Nephron progenitor cell (in vitro differentiated cells): ENCODE measurements around the gene ERC1.

Source experiments
- DNase-seq: peaks from one replicate; pipeline ENCODE4 v3.0.0; 2021
- H3K27ac Mint-ChIP-seq: 2 replicates; pipeline ENCODE4 v1.8.0; 2021; ENCODE audit warnings: mild to moderate bottlenecking, moderate library complexity, mixed read lengths
- H3K27me3 Mint-ChIP-seq: 2 replicates; pipeline ENCODE4 v1.8.0; 2021; ENCODE audit warnings: mild to moderate bottlenecking, low read depth, mixed read lengths; ENCODE audit not compliant: poor library complexity
- H3K36me3 Mint-ChIP-seq: 2 replicates; pipeline ENCODE4 v1.8.0; 2021; ENCODE audit warnings: low read depth, mixed read lengths
- H3K4me1 Mint-ChIP-seq: 2 replicates; pipeline ENCODE4 v1.8.0; 2021; ENCODE audit warnings: mixed read lengths
- H3K4me3 Mint-ChIP-seq: 2 replicates; pipeline ENCODE4 v1.8.0; 2021; ENCODE audit warnings: mild to moderate bottlenecking, moderate library complexity, mixed read lengths
- H3K9me3 Mint-ChIP-seq: 2 replicates; pipeline ENCODE4 v1.8.0; 2021; ENCODE audit warnings: mild to moderate bottlenecking, moderate library complexity, mixed read lengths
- TF ChIP-seq, protein P1 (sequence below): fragments of 200-600 bp; sonication (generic); IDR thresholded peaks from 2 replicates; pipeline ENCODE4 v1.5.0; 2021; ENCODE audit warnings: antibody characterized with exemption

The ERC1 gene

DNA sequence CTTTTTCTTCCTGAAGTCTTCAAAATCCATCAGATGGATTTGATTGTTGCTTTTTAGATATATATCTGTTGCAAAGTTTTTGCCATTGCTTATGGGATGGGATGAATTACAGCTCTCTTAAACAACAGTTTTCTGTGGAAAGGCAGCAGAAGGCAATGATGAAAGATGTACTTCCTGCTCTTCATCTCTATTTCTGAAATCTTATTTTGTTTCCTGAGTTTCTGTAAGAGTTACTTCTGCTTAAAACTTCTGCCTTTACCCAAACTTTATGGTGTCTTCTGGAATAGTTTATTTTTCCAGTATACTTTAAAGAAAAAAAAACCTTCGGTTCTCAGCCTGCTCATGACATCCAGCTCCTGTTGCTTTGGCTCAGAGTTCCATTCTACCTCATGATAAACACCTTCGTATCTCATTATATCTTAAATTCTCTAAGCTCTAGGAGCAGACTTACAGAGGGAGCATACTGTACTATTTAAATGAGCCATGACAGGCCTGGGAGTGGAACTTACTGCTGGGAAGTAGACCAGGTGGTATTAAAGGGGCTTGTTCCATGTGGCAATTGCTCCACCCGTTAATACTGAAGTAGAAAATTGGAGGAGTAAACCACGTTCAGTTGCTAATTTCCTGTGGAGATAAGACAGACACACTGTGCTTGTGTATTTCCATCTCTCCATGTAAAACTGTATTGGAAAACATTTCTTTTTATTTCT, 314.9 kb downstream of the ERC1 start:
- no peak overlapping the region for H3K4me3 Mint-ChIP-seq
- H3K27me3 Mint-ChIP-seq: peaks cover 2% of the 10 kb centered on the region
- H3K27ac Mint-ChIP-seq: no peak overlapping the region
- no peak for DNase-seq
- H3K36me3 Mint-ChIP-seq: peaks cover 43% of the 10 kb centered on the region
- H3K9me3 Mint-ChIP-seq: peaks cover 12% of the 10 kb centered on the region
- H3K4me1 Mint-ChIP-seq: peaks cover 57% of the 10 kb centered on the region
- TF ChIP-seq, protein P1, sequence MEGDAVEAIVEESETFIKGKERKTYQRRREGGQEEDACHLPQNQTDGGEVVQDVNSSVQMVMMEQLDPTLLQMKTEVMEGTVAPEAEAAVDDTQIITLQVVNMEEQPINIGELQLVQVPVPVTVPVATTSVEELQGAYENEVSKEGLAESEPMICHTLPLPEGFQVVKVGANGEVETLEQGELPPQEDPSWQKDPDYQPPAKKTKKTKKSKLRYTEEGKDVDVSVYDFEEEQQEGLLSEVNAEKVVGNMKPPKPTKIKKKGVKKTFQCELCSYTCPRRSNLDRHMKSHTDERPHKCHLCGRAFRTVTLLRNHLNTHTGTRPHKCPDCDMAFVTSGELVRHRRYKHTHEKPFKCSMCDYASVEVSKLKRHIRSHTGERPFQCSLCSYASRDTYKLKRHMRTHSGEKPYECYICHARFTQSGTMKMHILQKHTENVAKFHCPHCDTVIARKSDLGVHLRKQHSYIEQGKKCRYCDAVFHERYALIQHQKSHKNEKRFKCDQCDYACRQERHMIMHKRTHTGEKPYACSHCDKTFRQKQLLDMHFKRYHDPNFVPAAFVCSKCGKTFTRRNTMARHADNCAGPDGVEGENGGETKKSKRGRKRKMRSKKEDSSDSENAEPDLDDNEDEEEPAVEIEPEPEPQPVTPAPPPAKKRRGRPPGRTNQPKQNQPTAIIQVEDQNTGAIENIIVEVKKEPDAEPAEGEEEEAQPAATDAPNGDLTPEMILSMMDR: no peak

DNA sequence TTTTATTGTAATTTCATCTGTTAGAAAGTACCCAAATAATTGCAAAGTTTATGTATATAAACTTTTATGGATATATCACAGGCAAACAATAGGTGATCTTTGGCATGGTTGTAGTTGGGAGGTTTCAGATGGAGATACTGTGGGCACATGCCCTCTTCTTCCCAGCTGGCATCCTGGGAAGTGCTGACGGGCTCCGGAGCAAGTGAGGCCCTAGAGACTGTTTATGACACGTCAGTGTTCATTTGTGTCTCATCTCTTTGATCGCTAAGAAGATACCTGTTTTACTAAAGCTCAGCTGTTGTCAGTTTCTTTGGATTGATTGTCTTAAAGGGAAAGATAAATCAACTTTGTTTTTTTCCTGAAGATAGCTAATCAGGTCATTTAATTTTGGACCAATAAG, 315.8 kb downstream of the ERC1 start:
- Mint-ChIP-seq H3K4me1 (peaks cover 64% of the 10 kb centered on the region), H3K27me3 (peaks cover 2% of the 10 kb centered on the region), H3K27ac (no peak overlapping the region), H3K36me3 (peaks cover 38% of the 10 kb centered on the region), H3K9me3 (peaks cover 11% of the 10 kb centered on the region), H3K4me3 (no peak overlapping the region)
- TF ChIP-seq, protein P1: no peak
- no peak for DNase-seq

- H3K27ac Mint-ChIP-seq: no peak overlapping the region
- H3K4me3 Mint-ChIP-seq: no peak overlapping the region
- TF ChIP-seq, protein P1: no peak
- peaks cover 11% of the 10 kb centered on the region for H3K9me3 Mint-ChIP-seq
- H3K27me3 Mint-ChIP-seq: peaks cover 2% of the 10 kb centered on the region
- DNase-seq: no peak
- peaks cover 72% of the 10 kb centered on the region for H3K4me1 Mint-ChIP-seq
- peaks cover 37% of the 10 kb centered on the region for H3K36me3 Mint-ChIP-seq
These were observed 316.8 kb downstream of the ERC1 start for GRCh38 chr12:1307796-1308195.

DNA sequence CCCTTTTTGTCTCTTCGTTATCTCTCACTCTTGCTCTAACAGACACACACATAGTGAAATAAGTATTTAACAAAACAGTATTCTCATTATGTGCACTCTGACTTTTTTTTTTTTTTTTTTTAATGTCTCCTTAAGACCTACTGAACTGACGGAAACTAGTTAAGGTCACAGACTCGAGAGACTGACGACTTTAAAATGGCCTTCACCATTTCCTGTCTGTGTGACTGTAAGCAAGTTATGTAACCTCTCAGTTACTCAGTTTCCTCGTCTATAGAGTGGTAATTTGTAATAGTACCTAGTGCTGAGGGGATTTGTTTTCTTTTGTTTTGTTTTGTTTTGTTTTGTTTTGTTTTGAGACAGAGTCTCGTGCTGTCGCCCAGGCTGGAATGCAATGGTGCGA, 318.6 kb downstream of the ERC1 start:
- H3K36me3 Mint-ChIP-seq: peaks cover 42% of the 10 kb centered on the region
- DNase-seq: no peak
- H3K9me3 Mint-ChIP-seq: peaks cover 18% of the 10 kb centered on the region

DNA sequence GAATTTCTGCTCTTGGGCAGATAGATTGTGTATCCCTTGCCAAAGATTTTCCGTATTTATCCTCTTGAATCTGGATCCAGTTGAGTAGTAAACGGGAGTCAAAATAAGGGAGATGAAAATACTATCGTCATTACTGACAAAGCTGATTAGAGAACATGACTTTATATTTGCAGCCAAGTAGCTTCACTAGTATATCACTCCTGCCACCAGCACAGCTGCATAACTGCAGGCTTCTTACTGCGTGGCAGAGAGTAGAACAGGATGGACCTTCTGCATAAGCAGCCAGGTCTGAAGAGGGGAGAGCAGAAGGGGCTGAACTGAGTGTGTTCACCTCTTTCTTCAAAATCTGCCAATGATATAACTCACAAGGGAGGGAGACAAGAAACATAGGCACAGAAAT, 319.6 kb downstream of the ERC1 start:
- Mint-ChIP-seq H3K27ac (peak overlapping the region; percentile 23), H3K9me3 (peaks cover 19% of the 10 kb centered on the region), H3K36me3 (peaks cover 45% of the 10 kb centered on the region), H3K4me3 (no peak overlapping the region), H3K27me3 (no peaks in the 10 kb centered on the region), H3K4me1 (peaks cover 61% of the 10 kb centered on the region)
- TF ChIP-seq, protein P1: no peak
- no peak for DNase-seq

More for the DNA sequence above, 318.6 kb downstream of the ERC1 start:
- Mint-ChIP-seq H3K27ac (peak overlapping the region; percentile 24), H3K27me3 (peaks cover 2% of the 10 kb centered on the region), H3K4me1 (peaks cover 69% of the 10 kb centered on the region), H3K4me3 (no peak overlapping the region)
- TF ChIP-seq, protein P1: no peak

- no peak overlapping the region for H3K4me3 Mint-ChIP-seq
- H3K27me3 Mint-ChIP-seq: no peaks in the 10 kb centered on the region
- H3K27ac Mint-ChIP-seq: no peak overlapping the region
- peaks cover 56% of the 10 kb centered on the region for H3K4me1 Mint-ChIP-seq
- H3K36me3 Mint-ChIP-seq: peaks cover 48% of the 10 kb centered on the region
- H3K9me3 Mint-ChIP-seq: peaks cover 20% of the 10 kb centered on the region
- TF ChIP-seq, protein P1: no peak
- DNase-seq: no peak
These were observed 320.1 kb downstream of the ERC1 start for GRCh38 chr12:1311145-1311544.
